NCI-H345 treated with DMSO at 0.1 percent for 48 hours (cell line): Measurements from ENCODE around the gene PRPF8.
"Not testable (repeated sequence)": the region's sequence is repeated elsewhere in the genome, so short reads cannot be mapped to it uniquely, and the experiment has no call there.

ENCODE experiments used
- DNase-seq: peaks from one replicate; lab custom pipeline; 2025; ENCODE audit not compliant: unreplicated experiment; lab: John Stamatoyannopoulos, UW

PRPF8 gene

GRCh38 chr17:1716912-1717695 lies 32.4 kb upstream of the PRPF8 start:
- DNase-seq: peak; percentile 93

- peak; percentile 94 for DNase-seq
Measured at GRCh38 chr17:1716076-1716911, 31.6 kb upstream of the PRPF8 start.

- DNase-seq: no peak
Measured at GRCh38 chr17:1715803-1716075, 31.1 kb upstream of the PRPF8 start.

GRCh38 chr17:1714980-1715802 lies 30.5 kb upstream of the PRPF8 start:
- no peak for DNase-seq

- DNase-seq: no peak
Measured at GRCh38 chr17:1714427-1714979, 29.8 kb upstream of the PRPF8 start.

- no peak for DNase-seq
Measured at GRCh38 chr17:1713878-1714426, 29.3 kb upstream of the PRPF8 start.

- DNase-seq: no peak
Measured at GRCh38 chr17:1713160-1713877, 28.7 kb upstream of the PRPF8 start.

GRCh38 chr17:1712271-1712670 lies 27.6 kb upstream of the PRPF8 start:
- DNase-seq: no peak

GRCh38 chr17:1711804-1712203 lies 27.1 kb upstream of the PRPF8 start:
- no peak for DNase-seq

- no peak for DNase-seq
Measured at GRCh38 chr17:1710807-1711553, 26.3 kb upstream of the PRPF8 start.

GRCh38 chr17:1709971-1710806 lies 25.5 kb upstream of the PRPF8 start, which contains the start of gene TLCD2:
TSS of gene TLCD2 (minus strand) at chr17:1710377. CDS start at chr17:1710242, 135 bp downstream.
- no peak for DNase-seq

GRCh38 chr17:1709403-1709951 lies 24.8 kb upstream of the PRPF8 start:
- no peak for DNase-seq

GRCh38 chr17:1708791-1709346 lies 24.2 kb upstream of the PRPF8 start:
- not testable (repeated sequence) for DNase-seq

- no peak for DNase-seq
Measured at GRCh38 chr17:1707107-1707506, 22.4 kb upstream of the PRPF8 start.

- no peak for DNase-seq
Measured at GRCh38 chr17:1705004-1705403, 20.3 kb upstream of the PRPF8 start.

- DNase-seq: no peak
Measured at GRCh38 chr17:1703063-1703462, 18.4 kb upstream of the PRPF8 start.

- not testable (repeated sequence) for DNase-seq
Measured at GRCh38 chr17:1699891-1700290, 15.2 kb upstream of the PRPF8 start.

GRCh38 chr17:1697681-1698080 lies 13.0 kb upstream of the PRPF8 start:
- no peak for DNase-seq
